Retinal pigment epithelial cell (primary cell): ENCODE data around the gene ETV6.

ENCODE experiments used
- DNase-seq: peaks from one replicate; pipeline ENCODE4 v3.0.0-alpha.2; 2010; ENCODE audit warnings: low read depth
- H3K4me3 ChIP-seq: 2 replicates; pipeline ENCODE4 v1.5.1; 2011; ENCODE audit warnings: mild to moderate bottlenecking, low read length, control low read depth, moderate library complexity
- TF ChIP-seq, protein P1 (sequence below): conservative IDR thresholded peaks from 2 replicates; pipeline ENCODE4 v1.5.1; 2011; ENCODE audit warnings: low read depth, low read length, control low read depth, inconsistent platforms

The ETV6 gene

GRCh38 chr12:11641522-11641921 lies 8.0 kb upstream of the ETV6 start:
- H3K4me3 ChIP-seq: no peak overlapping the region
- no peak for DNase-seq
- TF ChIP-seq, protein P1, sequence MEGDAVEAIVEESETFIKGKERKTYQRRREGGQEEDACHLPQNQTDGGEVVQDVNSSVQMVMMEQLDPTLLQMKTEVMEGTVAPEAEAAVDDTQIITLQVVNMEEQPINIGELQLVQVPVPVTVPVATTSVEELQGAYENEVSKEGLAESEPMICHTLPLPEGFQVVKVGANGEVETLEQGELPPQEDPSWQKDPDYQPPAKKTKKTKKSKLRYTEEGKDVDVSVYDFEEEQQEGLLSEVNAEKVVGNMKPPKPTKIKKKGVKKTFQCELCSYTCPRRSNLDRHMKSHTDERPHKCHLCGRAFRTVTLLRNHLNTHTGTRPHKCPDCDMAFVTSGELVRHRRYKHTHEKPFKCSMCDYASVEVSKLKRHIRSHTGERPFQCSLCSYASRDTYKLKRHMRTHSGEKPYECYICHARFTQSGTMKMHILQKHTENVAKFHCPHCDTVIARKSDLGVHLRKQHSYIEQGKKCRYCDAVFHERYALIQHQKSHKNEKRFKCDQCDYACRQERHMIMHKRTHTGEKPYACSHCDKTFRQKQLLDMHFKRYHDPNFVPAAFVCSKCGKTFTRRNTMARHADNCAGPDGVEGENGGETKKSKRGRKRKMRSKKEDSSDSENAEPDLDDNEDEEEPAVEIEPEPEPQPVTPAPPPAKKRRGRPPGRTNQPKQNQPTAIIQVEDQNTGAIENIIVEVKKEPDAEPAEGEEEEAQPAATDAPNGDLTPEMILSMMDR: no peak

- no peak for DNase-seq
- TF ChIP-seq, protein P1: no peak
- H3K4me3 ChIP-seq: no peak overlapping the region
These were observed 6.7 kb upstream of the ETV6 start for GRCh38 chr12:11642785-11643184.

DNA sequence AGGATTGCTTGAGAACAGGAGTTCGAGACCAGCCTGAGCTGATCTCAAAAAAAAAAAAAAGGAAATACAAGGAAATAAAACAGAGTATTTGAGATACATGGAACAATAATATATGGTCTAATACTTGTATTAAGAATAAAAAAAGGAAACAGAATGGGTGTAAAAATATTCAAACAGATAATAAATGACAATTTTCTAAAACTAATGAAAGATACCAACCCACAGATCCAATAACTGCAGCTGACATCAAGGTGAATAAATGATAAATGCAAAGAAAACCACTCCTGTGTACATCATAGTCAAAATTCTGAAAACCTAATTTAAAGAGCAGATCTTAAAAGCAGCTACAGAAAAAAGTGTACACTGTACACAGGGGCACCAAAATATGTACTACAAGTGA lies 4.1 kb upstream of the ETV6 start:
- no peak for DNase-seq
- TF ChIP-seq, protein P1: no peak
- H3K4me3 ChIP-seq: no peak overlapping the region

GRCh38 chr12:11648514-11649412 lies 711 bp upstream of the ETV6 start:
- TF ChIP-seq, protein P1: no peak
- peak overlapping the region; percentile 94 for H3K4me3 ChIP-seq
- peak; percentile 40 for DNase-seq

DNA sequence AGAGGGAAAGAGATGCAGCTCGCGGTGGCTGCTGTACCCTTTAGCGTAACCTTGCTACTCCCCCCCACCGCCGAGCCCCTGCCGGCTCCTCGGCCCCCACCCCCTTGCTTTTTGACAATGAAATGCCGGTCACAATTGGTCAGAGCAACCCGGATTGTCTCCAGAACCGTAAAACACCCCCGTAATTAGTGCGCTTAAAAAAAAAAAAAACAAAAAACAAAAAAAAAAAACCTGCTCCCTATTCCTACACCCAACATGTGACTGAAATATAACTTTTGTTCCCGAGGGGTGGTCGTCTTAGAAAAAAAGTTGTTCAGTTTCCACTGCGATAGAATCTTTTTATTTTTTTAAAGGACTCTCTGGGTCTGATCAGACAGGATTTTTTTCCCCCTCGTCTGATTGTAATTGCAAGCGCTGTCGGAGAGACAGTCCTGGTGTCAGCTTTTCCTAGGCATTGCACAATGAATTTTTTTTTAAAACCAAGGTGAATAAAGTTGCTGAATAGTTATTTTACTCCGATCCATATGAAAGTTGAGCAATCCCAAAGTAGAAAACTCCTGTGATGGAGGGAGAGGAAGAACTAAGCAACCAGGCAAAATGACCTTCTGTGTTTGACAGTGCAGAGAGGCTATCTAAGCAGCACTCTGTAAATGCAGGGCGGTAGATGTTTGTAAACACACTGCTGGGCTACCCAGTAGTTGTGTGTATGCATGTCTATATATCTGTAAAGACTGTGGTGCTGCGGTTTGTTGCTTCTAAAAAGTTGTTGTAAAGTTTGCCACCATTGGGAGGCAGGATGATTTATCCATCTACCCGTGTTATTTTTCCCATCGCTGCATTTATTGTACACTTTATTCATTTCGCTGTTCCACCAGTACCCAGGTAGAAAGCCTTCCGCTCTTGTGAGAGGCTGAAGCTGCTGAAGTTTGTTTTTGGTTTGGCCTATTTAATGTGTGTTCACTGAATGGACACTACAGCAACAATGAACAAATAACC lies 1.1 kb downstream of the ETV6 start:
- DNase-seq: no peak
- TF ChIP-seq, protein P1: peak; percentile 21
- H3K4me3 ChIP-seq: peak overlapping the region; percentile 94

DNA sequence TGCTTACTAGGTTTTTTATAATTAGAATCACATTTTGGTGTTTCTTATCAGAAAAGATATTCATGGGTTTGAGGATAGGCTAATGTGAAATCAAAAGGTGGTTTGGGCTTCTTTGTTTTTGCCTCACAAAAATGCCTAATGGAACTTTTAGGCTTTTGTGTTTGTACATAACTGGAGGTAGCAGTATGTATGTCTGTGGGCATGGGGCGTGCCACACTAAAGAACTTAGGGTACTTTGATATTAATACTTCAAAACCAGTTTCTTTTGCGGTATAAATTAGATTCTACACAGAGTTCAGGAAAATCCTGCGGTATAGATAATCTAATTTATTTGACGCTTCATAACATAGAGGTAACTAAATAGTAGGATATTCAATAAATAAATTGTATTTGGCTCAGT lies 1.9 kb downstream of the ETV6 start:
- TF ChIP-seq, protein P1: no peak
- DNase-seq: no peak
- H3K4me3 ChIP-seq: peak overlapping the region; percentile 94
